Measurements from ENCODE around the gene CLDND2.

The CLDND2 gene

GRCh38 chr19:51352783-51353360, 15.9 kb downstream of the CLDND2 start:
- DNase-seq = no peak

DNA sequence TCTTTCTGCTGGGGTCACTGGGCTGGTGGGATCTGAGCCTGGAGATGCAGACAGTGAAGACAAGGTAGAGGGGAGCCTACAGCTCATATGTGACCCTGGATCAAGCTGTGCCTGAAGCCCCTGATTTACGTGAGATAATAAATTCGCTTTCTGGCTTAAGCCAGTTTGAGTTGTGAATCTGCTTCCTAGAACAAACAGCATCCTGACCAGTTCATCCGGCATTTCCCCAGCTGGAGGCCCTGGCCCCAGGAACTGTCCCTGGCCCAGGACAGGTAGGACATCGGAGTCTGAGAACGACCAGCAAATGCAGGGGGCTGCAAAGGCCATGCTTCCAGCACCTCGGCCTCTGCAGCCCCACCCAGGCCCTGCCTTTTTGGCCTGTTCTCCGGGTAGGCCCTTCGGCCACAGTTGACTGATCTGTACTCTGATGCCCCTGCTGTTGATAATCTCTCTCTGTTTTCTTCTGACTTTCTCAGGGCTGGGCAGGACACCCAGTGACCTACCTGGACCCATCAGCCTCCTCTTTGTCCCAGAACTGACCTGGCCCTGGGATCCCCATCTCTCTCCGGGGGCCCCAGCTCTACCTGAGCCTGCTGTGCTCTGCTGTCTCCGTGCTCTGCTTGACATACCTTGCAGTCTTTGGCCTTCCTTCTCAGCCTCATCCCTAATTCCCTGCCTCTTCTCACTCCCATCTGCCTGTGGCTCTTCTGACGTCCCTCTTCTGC, 17.4 kb downstream of the CLDND2 start:
- DNase-seq = no peak

DNA sequence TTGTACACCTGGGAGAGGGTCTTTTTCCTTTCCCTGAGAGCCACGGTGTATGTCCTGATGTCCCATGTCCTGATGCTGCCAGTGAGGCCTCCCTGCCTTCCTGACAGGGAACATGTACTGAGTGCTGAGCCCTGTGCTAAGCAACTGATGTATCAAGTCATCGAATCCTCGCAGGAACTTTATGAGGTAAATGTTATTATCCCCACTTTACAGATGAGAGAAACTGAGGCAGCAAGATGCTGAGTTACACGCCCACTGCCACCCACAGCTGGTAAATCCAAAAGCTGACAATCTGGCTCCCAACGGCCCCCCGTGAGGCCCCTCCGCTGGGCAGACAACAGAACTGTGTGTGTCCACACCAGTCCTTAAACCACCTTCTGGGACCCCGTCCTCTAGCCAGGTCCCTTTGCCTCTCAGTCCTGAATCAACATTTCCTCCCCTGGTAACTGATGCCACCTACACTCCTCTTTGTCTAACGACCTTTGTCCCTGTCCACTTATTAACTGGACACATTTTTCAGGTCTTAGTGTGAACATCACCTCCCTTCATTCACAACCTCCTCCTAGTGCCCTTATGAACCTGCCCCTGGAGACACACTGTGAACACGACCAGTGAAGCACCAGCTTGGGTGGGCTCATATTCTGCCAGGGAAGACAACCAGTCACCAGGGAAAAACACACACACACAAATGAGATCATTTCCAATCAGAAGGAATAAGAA, 21.4 kb downstream of the CLDND2 start:
- no peak for DNase-seq

DNA sequence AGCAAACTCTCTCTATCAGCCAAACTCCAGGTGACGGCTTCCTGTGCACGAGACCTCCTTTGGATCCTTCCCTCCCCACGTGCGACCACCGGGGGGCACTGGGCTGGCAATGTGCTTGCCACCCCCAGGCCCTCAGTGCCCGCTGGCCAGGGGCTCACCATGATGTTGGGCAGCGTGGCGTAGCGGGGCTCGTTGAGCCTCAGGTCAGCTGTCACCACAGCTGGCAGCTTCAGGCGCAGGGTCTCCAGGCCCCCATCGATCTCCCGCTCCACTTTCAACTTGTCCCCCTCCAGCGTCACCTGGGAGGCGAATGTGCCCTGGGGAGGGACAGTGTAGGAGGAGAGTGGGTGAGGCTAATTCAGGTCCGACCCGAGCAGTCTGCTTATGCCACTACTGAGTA, 22.1 kb downstream of the CLDND2 start:
- no peak for DNase-seq

- no peak for DNase-seq
Measured at GRCh38 chr19:51345076-51345620, 23.7 kb downstream of the CLDND2 start.

DNA sequence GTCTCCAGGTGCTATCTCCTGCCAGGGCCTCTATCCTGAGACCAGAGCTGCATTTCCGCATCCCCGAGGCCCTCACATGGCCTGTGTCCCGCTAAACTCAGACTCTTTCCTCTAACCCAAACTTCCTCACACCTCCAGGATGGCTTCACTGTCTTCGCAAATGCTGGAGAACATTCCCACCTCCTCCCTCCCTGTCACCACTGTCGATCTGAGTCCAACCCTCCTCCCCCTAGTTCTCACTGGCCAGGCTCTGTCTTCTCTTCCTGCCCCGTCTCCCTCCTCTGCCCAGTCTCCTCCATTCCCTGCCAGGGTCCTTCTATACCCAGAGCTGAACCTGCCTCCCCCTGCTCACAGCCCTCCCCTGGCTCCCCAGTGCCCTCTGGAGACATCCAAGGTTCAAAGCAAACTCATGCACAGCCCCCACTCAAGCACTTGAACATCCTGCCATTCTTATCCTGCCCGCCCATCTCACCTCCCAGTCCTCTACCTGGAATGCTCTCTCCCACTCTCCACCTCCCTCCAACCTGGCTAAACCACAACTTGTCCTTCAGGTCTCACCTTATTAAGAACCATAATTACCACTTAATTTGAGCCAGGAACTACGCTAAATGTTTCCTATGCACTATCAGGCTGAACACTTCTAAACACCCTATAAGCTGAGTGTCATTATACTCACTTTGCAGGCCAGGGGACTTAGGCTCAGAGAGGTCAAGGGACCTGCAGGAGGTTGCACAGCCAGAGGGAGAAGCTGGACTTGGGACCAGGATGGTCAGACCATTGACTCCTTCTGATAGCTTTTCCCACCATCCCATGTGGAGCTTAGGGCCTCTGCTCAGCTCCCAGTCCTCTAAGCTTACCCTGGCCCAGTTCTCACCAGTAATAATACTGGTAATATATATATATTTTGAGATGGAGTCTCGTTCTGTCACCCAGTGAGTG, 25.9 kb downstream of the CLDND2 start:
- DNase-seq = no peak

DNA sequence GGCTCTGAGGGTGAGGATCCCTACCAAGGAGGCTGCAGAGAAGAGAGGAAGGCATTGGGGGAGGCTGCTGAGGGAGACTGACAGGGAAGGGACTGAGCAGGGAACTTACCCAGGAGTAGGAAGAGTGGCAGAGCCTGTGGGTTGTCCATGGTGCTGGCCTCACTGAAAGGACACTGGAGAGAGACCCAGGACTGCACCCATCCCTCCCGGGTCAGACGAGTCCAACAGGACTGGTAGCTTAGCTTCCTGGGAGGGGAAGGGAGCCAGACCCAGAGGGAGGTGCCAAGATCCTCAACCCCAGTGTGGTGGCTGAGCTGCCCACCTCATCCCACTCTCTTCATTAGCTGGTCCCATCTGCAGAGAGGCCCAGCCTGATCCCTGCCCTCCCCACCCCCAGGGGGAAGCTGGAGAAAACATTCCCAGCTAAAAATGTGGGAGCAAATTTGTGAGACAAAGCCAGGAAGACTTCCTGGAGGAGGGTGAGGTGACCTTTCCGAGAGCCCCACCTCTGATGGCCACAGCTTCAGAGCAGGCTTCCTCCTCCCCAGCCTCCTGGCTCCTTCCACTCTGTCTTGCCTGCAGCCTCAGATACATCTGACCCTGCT, 26.7 kb downstream of the CLDND2 start, which contains the start of gene VSIG10L:
TSS of gene VSIG10L (minus strand) at position 164 of the 605 bp plus-strand sequence. CDS start at position 149, 15 bp downstream.
- no peak for DNase-seq

DNA sequence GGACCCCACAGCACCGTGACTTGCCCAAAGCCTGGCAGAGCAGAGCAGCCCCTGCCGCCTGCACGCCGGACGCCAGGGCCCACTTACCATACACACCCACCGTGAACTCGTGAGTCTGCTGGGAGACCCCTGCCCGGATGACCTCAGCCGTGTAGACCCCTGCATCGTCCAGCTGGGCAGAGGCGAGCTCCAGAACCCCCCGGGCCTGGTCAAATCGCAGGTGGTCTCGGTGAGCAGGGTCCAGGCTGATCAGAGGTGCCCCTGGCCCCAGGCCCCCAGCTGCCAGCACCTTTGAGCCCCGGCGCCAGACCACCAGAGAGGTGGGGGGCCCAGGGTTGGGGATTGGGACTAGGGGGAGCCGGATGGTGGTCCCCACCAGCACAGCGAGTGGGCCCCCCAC, 27.7 kb downstream of the CLDND2 start:
- DNase-seq = no peak

- peak; percentile 60 for DNase-seq
Measured at GRCh38 chr19:51339687-51340656, 28.8 kb downstream of the CLDND2 start.

- DNase-seq = peak; percentile 61
Measured at GRCh38 chr19:51339313-51339686, 29.5 kb downstream of the CLDND2 start.

- DNase-seq = peak; percentile 61
Measured at GRCh38 chr19:51338563-51339312, 30.1 kb downstream of the CLDND2 start.

DNA sequence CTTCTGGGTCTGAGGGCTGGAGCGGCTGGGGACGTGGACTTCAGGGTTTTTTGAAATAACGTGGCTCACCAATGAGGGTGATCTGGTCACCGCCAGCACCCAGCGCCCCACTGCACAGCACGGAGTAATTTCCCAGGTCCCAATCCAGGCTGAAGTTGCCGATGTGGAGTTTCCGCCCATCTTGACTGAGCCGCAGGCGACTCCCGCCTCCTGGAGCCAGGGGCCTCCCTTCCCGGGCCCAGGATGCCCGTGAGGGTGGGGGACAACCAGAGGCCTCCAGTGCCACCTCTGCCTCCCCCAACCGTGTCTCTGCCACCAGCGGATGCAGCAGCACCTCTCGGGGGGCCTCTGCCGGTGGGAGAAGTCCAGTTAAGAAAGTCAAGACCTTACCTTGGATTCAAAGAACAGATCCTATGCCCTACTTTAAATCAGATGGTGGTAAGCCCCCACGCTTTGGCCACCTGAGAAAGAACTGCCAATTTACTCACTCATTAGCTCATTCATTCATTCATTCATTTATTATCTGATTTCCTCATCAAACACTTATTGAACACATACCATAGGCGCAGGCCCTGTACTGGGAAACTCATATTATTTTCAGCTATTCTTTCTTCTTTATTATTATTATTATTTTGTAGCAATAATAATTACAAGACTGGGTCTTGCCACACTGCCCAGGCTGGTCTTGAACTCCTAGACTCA, 30.8 kb downstream of the CLDND2 start:
- no peak for DNase-seq

GRCh38 chr19:51337141-51337860, 31.5 kb downstream of the CLDND2 start:
- DNase-seq = no peak

GRCh38 chr19:51333836-51334460, 34.9 kb downstream of the CLDND2 start:
- no peak for DNase-seq

DNA sequence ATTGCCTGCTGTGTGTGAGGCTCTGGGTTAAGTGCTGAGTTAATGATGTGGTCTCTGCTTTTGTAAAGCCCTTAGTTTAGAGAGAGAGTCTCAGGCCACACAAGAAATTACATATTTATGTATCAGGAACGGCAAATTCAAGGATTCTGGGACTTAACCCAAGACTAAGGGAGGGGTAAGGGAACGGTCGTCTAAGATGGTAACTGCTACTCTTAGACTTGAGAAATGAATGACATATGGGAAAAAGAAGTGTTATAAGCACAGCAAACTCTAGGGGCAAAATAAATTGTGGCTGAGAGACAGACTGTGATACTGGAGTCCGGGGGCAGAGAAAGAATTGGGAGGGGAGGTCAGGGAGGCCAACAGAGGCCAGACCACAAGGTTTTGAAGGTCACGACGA, 37.1 kb downstream of the CLDND2 start:
- DNase-seq = no peak

DNA sequence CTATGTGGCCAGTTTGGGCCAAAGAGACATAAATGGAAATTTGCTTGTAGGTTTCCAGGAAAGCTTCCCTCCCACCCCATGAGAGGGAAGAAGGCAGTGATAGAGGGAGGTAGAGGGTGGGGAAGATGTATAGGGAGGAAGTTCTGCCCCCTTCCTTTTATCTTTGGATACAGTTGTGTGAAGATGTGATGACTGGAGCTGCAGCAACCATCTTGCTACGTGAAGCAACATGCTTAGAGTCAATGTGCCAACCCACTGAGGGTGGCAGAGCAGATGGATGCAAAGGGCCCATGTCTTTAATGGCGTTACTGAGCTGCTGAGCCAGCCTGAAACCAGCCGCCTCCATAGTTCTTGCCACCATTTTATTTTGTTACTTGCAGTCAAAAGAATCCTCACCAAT, 37.6 kb downstream of the CLDND2 start:
- DNase-seq = no peak

- DNase-seq = no peak
Measured at GRCh38 chr19:51330366-51330765, 38.4 kb downstream of the CLDND2 start.

DNA sequence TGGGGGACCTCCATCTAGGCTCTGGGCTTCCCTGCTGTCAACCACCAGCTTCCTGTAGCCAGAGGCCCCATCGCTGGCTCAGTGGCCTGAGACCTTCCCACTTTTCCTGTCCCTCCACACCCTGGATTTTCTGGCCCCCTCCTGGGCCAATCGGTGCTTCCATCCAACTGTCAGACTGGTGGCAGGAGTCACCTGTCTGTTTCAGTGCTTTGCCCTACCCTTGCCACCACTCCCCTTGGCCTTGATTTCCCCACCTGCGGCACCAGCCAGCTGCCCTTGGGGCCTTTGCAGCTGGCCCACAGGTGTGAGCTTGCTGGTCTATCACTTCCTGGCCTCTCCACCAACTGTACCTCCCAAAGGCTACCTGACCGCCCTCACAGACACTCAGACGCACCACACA, 39.4 kb downstream of the CLDND2 start:
- DNase-seq = no peak
